PC-3 (cell line): ENCODE measurements around the gene ARHGAP42.

Experiments
- CTCF ChIP-seq: fragments of 300-600 bp; sonication (generic); conservative IDR thresholded peaks from 2 replicates; pipeline ENCODE4 v1.5.1; 2017; ENCODE audit warnings: antibody characterized with exemption, low read depth, mild to moderate bottlenecking, low read length
- EZH2 ChIP-seq: fragments of 300-600 bp; sonication (generic); IDR thresholded peaks from one replicate; pipeline ENCODE4 v1.6.1; 2017; ENCODE audit warnings: antibody characterized with exemption, mild to moderate bottlenecking, low read length; ENCODE audit not compliant: unreplicated experiment

DNA sequence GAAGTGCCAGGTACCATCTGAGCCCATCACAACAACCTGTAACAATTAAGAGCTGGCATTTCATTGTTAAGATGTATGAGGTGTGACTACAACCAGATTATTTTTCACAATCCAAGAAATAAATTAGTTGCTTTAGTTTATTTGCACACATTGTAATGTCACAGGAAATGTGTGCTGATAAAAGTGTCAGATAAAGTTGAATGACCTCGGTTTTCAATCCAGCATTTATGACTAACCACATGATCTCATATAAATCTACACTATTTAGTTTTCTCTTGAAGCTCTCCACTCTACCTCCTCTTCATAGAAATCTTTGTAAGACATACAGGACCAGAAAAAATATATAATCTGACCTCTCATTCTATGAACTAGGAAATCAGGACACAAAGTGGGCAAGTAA is 276.3 kb downstream of the ARHGAP42 start:
- TF ChIP-seq EZH2 (no peak), CTCF (no peak)
